ENCODE measurements around the gene SLA2.

GRCh38 chr20:36572701-36573102 is 73.3 kb downstream of the SLA2 start:
- TF ChIP-seq CTCF (IDR thresholded peaks at IDR 0.05; ENCODE audit: low read depth, low read length) (no peak), POLR2A (IDR thresholded peaks at IDR 0.05; ENCODE audit: extremely low read depth, insufficient read length) (no peak), MAX (IDR thresholded peaks at IDR 0.05; ENCODE audit: low read depth, low read length) (no peak)
